Measurements from ENCODE around the gene HPSE2. TPM values are rescaled to one million over a fixed set of nuclear protein-coding genes. Genes with fewer than 3 reads are reported as not detected.

Gene HPSE2
- total RNA-seq, 1 donor from 2014 or later: 10.6 TPM

GRCh38 chr10:98632456-98633150, 603.0 kb downstream of the HPSE2 start:
- Histone ChIP-seq H3K9me3 (no peaks in the 10 kb centered on the region), H3K4me1 (no peaks in the 10 kb centered on the region), H3K4me3 (no peak overlapping the region), H3K27me3 (no peaks in the 10 kb centered on the region), H3K27ac (no peak overlapping the region), H3K36me3 (no peaks in the 10 kb centered on the region)
- intact Hi-C loops (cut with DNase I): no loop called here
- no peak for TF ChIP-seq POLR2AphosphoS5 (IDR thresholded peaks at IDR 0.05; ENCODE audit: insufficient read depth in 1 of 2, low read depth in 1 of 2)
- no peak for TF ChIP-seq CTCF (IDR thresholded peaks at IDR 0.05)
- TF ChIP-seq POLR2A (IDR thresholded peaks at IDR 0.05): no peak
- no peak for DNase-seq (ENCODE audit: extremely low spot score in 2 of 2)

- intact Hi-C loops (cut with DNase I): no loop called here
- H3K27ac ChIP-seq: no peak overlapping the region
- TF ChIP-seq CTCF (IDR thresholded peaks at IDR 0.05): no peak
- TF ChIP-seq POLR2AphosphoS5 (IDR thresholded peaks at IDR 0.05; ENCODE audit: insufficient read depth in 1 of 2, low read depth in 1 of 2): no peak
- no peak for TF ChIP-seq POLR2A (IDR thresholded peaks at IDR 0.05)
Observed at GRCh38 chr10:98628206-98628605, 607.4 kb downstream of the HPSE2 start.

GRCh38 chr10:98627711-98628110, 607.9 kb downstream of the HPSE2 start:
- Histone ChIP-seq H3K9me3 (no peaks in the 10 kb centered on the region), H3K4me1 (no peaks in the 10 kb centered on the region), H3K27me3 (no peaks in the 10 kb centered on the region), H3K4me3 (no peak overlapping the region), H3K27ac (no peak overlapping the region), H3K36me3 (no peaks in the 10 kb centered on the region)
- TF ChIP-seq POLR2A (IDR thresholded peaks at IDR 0.05): no peak
- TF ChIP-seq POLR2AphosphoS5 (IDR thresholded peaks at IDR 0.05; ENCODE audit: insufficient read depth in 1 of 2, low read depth in 1 of 2): no peak
- TF ChIP-seq CTCF (IDR thresholded peaks at IDR 0.05): no peak
- intact Hi-C loops (cut with DNase I): no loop called here
- no peak for DNase-seq (ENCODE audit: extremely low spot score in 2 of 2)

More at GRCh38 chr10:98628206-98628605, 607.4 kb downstream of the HPSE2 start:
- Histone ChIP-seq H3K27me3 (no peaks in the 10 kb centered on the region), H3K4me3 (no peak overlapping the region), H3K9me3 (no peaks in the 10 kb centered on the region), H3K36me3 (no peaks in the 10 kb centered on the region), H3K4me1 (no peaks in the 10 kb centered on the region)
- DNase-seq (ENCODE audit: extremely low spot score in 2 of 2): no peak

GRCh38 chr10:98624963-98625362, 610.7 kb downstream of the HPSE2 start:
- H3K36me3 ChIP-seq: no peaks in the 10 kb centered on the region
- no peak overlapping the region for H3K4me3 ChIP-seq
- H3K4me1 ChIP-seq: no peaks in the 10 kb centered on the region
- intact Hi-C loops (cut with DNase I): no loop called here
- no peak for TF ChIP-seq CTCF (IDR thresholded peaks at IDR 0.05)
- no peak for TF ChIP-seq POLR2A (IDR thresholded peaks at IDR 0.05)
- TF ChIP-seq POLR2AphosphoS5 (IDR thresholded peaks at IDR 0.05; ENCODE audit: insufficient read depth in 1 of 2, low read depth in 1 of 2): no peak
- no peak overlapping the region for H3K27ac ChIP-seq
- H3K27me3 ChIP-seq: no peaks in the 10 kb centered on the region
- no peak for DNase-seq (ENCODE audit: extremely low spot score in 2 of 2)
- H3K9me3 ChIP-seq: no peaks in the 10 kb centered on the region

- no peaks in the 10 kb centered on the region for H3K27me3 ChIP-seq
- no peak for DNase-seq (ENCODE audit: extremely low spot score in 2 of 2)
- H3K4me3 ChIP-seq: no peak overlapping the region
- no peak overlapping the region for H3K27ac ChIP-seq
- no peaks in the 10 kb centered on the region for H3K36me3 ChIP-seq
- no peak for TF ChIP-seq POLR2A (IDR thresholded peaks at IDR 0.05)
- TF ChIP-seq POLR2AphosphoS5 (IDR thresholded peaks at IDR 0.05; ENCODE audit: insufficient read depth in 1 of 2, low read depth in 1 of 2): no peak
- no peak for TF ChIP-seq CTCF (IDR thresholded peaks at IDR 0.05)
- H3K9me3 ChIP-seq: no peaks in the 10 kb centered on the region
- intact Hi-C loops (cut with DNase I): no loop called here
- H3K4me1 ChIP-seq: no peaks in the 10 kb centered on the region
Observed at GRCh38 chr10:98623176-98623575, 612.5 kb downstream of the HPSE2 start.

Data from vagina (tissue), 2 donors.